Posterior vena cava (tissue), 2 donors: ENCODE results near the gene PTPRE. TPM values are rescaled to one million over a fixed set of nuclear protein-coding genes. Genes with fewer than 3 reads are reported as not detected.
A peak's percentile ranks its signal among the peaks of the same experiment; 100 is the strongest.

Experiments
- DNase-seq: peaks from one replicate; pipeline ENCODE4 v3.0.0-alpha.2; 2020; ENCODE audit warnings: low spot score
- intact Hi-C, 2 donors: fragments of 100-400 bp; cut with DNase I; formaldehyde crosslinking; loops; one replicate each; pipeline versions ENCODE4 v1.14.1 to v1.14.2; 2022 to 2023
- total RNA-seq, 2 donors: library from RNA; stranded (reverse); fragmentation: NEBNext Ultra II Directional; extraction: Animal tissue kit (Norgen Biotek cat#: 25700); gene quantifications; one replicate each; pipeline ENCODE4 v1.2.1, GENCODE V29; 2021
- donor health status: DM: yes; HTN: yes; CAD: no.
- donor health status: DM: yes; HTN: yes; CAD: no.

Gene PTPRE
- total RNA-seq, 2 donors from 2014 or later: 22.1 to 37.9 TPM

DNA sequence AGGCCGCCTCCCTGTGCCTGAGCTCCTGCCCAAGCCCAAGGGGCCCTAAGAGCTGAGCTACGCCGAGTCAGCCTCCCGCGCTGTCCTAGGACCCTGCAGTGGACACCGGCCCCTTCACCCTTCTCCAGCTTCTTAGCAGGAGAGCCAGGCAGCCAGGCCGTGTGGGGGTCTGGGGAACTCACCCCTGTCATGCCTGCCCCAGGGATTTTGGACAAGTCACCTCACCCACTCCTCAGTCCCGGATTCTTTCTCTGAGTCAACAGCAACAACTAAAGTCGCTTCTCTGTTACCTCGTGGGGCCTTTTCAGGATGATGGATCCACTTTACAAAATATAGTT lies 140.0 kb downstream of the PTPRE start:
- intact Hi-C loops: no loop called here
- DNase-seq: no peak

DNA sequence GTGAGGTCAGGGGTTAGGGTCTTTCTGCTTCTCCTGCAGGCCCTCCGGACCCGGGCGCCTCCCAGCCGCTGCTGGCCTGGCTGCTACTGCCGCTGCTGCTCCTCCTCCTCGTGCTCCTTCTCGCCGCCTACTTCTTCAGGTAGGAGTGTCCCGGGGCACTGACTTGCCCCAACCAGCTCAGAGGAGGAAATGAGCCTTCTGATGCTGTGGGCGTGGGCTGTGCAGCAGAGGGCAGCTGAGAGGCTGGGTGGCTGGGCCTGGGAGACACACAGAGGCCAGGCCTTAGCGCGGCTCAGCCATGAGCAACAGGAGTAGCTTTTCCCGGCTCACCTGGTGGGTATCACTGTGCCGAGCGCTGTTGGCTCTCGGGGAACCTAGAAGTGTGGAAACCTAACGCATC lies 140.4 kb downstream of the PTPRE start:
- peak; percentile 94 for DNase-seq
- intact Hi-C loops: no loop called here

DNA sequence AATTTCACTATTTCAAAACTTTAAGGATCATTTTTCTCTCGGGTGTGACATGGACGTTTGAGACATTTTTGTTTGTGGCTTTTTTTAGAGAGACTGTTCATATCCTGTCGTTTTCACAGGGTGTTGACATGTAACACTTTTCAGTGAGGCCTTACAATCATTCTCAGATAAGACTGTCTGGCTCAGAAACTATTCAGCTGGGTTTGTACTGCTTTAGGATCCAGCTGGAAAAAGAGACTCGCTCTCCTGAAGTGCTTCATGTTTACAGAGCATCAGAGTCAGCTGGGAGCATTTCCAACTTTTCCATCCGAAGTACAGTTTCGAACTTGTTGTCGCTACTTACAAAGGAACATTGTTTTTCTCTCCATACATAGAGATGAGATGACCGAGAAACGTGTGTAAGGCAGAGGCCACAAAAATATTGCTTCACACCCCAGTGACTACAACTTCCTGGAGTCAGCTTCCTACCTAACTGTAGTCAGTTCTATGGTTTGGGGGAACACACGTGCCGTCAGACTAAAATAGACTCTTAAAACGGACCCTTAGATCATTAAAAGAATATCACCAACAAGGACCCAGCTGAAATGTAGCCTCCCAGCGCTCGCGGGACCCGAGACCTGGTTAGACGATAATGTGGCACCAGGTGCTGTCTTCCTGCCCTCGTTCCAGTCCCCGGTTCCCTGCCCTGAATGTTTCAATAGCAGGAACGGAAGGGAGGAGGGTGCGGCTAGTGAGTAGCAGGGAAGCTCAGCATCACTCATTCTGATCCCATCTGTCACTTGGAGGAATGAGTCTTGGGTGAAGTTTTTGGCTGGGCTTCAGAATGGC lies 141.3 kb downstream of the PTPRE start:
- intact Hi-C loops: no loop called here
- no peak for DNase-seq

DNA sequence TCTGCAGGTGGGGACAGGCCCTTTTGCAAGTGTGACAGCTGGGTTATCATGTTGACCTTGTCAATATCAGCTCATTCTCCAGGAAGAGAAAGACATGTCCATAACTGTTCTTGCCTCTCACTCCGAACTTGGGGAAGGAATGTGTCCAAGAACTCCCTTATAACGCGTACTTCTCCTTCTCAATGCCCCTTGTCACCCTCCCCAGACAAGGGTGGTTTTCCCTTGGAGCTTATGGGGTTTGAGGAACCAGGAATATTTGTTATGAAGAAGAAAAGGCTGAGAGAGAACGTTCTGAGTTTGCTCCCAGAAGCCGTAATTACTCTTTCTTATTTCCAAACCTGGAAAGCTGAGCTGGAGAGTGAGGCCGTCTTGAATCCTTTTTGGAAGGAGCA lies 141.9 kb downstream of the PTPRE start:
- DNase-seq: no peak
- intact Hi-C loops: no loop called here

DNA sequence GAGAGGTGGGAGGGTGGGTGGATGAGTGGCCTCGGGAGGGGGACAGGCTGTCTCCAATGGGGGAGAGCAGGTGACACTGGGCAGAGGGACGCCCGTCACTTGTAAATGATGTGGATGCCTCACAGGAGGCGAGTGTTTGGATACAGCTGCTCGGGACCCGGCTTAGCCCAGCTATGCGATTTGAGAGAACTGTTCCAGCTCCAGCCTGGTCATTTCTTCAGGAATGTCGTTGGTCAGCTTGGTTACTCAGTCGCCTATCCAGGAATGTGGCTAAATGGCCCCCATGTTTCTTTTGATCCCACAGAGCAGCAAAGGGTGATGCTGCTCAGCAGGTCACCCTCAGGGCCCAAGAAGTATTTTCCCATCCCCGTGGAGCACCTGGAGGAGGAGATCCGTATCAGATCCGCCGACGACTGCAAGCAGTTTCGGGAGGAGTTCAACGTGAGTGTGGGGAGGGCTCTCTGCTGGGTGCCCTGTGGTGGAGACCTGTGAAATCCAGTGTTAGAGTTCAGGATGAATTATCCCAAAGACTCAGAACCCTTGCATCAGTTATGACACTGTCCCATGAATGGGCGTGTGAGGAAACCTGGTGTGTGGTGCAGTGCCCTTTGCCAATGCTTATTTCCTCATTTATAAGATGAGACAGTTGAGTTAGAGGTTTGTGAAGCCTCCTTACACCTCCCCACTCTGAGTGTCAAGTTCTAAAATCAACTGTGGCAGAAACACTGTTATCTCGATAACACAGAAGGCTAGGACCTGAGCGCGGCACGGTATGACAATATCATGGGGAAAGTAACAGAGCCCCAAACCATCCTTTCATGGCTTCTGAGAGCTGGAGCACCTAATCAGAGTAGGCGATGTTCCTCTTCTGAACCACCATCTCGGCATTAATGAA lies 142.6 kb downstream of the PTPRE start:
- intact Hi-C loops: no loop called here
- DNase-seq: no peak

DNA sequence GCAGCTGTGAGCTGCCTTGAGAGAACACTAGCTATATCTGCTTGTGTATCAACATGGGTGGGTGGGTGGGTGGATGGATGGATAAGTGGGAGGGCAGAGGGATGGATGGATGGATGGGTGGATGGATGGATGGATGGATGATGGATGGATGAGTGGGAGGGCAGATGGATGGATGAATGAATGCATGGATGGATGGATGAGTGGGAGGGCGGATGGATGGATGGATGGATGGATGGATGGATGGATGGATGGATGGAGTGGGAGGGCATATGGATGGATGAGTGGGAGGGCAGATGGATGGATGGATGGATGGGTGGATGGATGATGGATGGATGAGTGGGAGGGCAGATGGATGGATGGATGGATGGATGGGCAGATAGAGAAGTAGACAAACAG lies 143.2 kb downstream of the PTPRE start:
- no peak for DNase-seq
- intact Hi-C loops: no loop called here

DNA sequence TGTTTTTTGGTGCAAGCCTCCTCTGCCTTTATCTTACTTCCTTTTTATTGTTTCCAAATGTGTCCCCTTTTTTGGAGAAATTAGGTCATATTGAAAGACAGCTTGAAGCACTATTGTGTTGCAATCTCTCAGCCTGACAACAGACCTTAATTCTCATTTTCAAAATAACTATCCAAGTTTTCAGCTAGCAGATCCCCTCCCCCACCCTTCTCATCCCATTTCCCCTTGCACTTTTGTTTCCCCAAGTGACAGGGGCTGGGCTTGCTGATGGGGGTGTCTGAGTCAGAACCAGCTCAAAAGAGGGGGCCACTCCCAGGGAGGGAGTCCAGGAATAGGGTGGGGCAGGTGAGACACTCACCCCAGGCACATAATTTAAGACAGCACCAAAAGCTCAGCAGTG lies 144.0 kb downstream of the PTPRE start:
- DNase-seq: no peak
- intact Hi-C loops: no loop called here

DNA sequence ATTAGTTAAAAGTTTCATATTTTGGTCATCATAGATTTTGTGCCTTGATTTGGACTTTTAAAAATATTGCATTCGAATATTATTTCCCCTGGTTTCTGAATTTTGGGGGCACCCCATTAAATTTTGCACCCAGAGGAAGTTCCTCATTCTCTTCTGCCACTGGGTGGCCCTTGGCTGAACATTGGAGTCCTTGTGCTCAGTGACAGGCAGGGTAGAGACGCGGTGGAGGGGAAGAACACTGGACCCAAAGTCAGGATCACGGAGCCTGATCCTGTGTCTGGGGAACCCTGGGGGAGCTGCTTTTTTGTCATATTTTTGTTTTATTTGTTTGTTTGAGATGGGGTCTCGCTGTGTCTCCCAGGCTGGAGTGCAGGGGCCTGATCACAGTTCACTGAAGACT lies 144.6 kb downstream of the PTPRE start:
- intact Hi-C loops: no loop called here
- DNase-seq: no peak

DNA sequence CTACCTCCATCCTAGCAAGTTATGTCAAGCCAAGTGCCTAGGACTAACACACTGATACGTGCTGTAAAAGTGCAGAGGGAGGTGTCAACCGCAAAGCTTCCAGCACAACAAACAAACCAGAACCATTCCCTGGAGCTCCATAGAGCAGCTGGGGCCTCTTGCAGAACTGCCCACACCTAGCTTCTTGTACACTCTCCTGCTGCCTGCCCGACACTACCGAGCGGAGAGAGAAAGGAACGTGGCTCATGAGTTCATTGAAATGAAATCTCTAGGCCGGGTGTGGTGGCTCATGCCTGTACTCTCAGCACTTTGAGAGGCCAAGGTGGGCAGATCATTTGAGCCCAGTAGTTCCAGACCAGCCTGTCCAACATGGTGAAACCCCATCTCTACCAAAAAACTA lies 145.8 kb downstream of the PTPRE start:
- intact Hi-C loops: no loop called here
- DNase-seq: no peak

DNA sequence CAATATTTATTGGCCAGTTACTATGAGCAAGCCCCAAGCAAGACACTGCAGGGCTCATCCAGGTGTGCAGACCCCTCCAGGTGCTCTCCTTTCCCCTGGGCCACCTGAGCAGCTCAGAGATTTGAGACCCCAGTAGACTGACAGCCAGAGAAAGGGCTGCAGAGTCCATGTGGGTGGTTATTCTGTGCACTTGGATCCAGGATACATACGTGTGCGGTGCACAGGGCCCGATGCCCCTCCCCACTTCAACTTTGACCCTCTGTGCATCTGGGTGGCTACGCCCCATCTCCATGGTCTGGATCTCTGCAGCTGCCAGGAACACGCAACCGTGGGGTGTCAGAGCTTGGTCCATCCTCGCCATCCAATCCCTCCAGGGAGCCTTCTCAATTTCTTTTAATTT lies 146.5 kb downstream of the PTPRE start:
- intact Hi-C loops: no loop called here
- no peak for DNase-seq

DNA sequence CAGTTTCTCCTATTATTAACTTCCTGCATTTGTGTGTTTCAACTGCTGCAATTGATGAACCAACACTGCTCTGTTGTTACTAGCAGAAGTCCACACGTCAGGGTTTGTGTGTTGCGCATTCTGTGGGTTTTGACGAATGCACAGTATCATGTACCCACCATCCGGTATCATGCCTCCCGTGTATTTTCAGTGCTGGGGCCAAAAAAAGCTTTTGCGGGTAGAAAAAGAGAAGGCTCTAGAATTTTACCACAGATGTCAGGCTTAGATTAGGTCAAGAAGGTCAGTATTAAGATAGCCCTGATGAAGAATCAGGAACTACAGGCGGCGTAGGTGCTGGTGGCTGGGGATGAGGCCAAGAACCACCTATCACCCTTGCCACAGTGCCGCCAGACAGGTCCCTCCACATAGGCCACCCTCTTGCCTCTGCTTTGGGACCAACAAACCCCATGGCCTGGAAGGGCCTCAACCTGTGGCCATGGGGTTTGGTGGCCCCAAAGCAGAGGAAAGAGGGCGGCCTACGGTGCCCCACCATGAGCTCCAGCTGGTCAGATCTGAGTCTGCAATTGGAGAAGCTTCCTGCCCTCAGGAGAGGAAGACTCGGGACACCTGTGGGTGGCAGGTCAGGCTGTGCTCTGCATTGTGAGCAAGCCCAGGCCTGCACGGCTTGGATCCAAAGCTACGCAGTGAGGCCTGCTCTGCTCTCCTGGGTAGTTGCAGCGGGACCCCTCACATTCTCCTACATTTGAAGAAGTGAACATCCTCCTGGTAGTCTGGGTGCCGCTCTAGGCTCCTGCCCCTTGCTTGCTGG lies 147.5 kb downstream of the PTPRE start:
- DNase-seq: no peak
- intact Hi-C loops: no loop called here

DNA sequence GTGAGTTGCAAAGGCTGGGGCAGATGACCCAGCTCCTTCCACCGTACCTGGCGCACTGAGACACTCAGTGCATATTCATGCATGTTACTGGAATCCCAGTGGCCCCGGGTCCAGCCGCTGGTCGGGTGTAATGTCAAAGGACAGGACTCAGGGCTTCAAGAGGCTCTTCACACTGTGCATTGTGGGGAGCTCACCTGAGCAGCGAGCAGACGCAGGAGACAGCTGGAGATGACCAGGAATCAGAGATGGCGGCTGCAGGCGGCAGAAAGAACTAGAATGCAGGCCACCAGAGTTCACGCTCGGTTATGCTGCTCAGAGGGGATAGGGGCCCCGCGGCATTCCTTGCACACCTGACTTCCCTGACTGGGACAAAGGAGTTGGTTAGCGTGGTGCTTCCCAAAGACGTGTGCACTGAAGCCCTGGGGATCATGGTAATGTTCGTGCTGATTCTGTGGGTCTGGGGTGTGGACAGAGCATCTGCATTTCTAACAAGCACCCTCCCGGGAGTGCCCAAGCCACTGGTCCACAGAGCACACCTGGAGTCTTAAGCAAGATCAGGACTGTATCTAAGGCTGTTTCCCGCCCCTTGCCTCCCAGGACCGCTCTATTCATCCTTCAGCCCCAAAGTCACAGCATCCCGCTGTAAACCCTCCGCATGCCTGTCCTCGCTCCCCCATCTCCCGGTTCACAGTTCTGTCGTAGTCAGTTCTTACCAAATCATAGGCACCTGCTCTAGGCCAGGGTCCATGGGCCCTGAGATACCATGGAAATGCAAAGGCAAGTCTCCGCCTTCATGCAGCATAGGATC lies 148.4 kb downstream of the PTPRE start:
- no peak for DNase-seq
- intact Hi-C loops: no loop called here

DNA sequence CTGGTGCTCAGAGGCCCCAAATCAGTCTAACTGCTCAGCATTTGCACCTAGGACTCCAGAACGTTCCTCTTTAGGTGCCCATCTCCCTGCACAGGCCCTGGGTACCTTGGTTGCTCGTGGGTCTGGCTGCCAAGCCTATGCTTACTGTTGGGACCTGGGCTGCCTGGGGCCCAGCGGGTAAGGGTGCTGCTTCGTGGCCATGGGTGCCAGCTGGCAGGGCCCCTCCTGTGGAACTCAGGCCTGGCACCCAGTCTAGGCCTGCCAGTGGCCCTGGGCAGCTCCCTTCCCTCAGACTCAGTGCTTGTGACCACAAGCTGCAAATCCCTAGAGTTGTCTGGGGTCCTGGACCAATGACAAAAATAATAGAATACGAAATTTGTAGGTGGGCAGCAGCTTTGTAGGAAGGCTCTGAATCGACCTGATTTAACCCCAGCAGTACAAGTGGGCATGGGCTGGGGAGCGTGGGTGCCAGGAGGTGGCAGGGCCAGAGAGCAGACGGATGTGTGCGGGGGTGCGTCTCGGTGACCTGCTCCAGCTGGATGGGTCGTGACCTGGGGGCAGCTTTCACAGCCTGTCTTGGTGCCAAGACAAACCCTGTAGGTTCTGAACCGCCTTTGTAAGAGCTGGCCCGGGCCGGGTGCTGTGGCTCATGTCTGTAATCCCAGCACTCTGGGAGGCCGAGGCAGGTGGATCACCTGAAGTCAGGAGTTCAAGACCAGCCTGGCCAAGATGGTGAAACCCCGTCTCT lies 149.6 kb downstream of the PTPRE start:
- DNase-seq: no peak
- intact Hi-C loops: no loop called here

DNA sequence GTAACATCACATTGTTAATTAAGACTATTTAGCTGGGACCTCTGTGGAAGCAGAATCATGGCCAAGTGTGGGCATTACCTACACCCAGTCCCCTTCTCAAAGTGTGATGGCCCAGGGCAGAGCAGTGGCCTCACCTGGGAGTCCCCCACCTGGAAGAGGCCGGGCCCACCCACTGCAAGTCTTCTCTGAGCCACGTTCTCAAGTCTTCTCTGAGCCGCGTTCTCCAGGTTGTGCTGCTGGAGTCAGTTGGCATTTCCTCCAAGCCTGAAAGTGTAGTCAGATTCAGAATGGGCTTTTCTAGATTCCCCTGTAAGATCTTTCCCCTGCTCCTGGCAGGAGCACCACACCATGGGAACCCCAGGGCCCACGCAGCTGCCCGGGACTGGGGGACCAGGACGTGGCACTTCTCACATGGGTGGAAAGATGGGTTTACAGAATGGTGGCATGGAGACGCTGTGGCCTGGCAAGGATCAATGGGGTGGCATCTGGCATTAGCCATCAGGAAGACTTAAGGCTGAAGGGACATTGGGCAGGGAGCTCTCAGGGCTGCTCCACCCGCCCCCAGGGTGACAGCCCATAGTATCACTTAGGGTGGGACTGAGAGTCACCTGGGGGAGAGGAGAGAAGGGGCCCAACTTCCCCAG lies 151.3 kb downstream of the PTPRE start:
- no peak for DNase-seq
- intact Hi-C loops: no loop called here

DNA sequence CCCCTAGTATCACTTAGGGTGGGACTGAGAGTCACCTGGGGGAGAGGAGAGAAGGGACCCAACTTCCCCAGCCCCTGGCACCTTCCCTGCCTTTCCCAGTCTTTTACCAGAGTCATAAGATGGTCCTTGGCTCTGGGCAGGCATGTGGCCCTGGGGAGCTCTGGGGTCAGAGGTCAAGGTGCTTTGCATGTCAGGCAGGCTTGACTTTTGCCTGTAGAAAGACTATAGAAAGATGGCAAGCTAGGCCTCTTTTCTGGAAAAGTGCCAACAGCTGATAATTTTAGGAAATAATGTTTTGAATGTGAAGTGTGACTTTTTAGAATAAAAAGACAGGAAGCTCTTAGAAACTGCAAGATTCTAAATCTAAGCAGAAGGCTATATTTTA lies 151.8 kb downstream of the PTPRE start:
- intact Hi-C loops: no loop called here
- no peak for DNase-seq

DNA sequence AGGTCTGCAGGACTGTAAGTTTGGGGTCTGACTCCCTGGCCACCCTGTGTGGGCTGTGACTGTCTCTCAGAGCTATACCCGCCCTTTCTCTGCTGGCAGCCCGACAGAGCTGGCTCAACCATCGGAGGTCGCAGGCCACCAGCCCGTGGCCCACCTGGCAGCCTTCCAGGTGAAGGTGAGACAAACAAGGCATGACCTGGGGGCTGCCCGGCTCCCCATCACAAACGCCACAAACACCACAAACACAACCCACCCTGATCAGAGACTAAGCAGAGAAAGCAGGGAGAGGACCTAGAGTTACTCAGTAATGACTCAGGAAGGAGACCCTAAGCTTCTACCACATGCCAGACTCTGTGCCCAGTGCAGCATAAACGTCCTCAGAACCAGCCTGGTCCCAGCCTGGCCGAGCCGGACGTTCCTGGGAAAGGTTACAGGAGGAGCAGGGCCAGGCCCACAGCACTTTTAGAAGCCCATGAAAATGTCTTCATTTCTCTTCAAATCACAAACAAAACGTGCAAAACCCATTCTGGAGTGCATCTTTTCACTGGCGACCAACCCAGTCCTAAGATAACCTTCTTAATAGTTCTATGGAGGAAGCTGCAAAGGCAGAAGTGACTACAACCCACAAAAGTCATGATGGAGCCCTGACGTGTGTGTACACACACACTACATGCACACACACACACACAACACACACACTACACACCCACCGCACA lies 152.5 kb downstream of the PTPRE start:
- DNase-seq: no peak

DNA sequence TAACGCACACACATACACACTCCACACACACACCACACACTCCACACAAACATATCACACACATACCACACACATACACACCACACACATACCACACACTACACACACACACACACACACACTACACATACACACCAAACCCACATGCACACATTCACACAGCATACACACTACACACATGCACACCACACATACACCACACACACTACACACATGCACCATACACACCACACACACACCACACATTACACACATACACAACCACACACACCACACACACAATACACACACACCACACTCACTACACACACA lies 153.0 kb downstream of the PTPRE start:
- intact Hi-C loops: no loop called here
- DNase-seq: no peak

More for the DNA sequence above, 152.5 kb downstream of the PTPRE start:
- intact Hi-C loops: no loop called here
